Liver (tissue), 9 donors: Measurements from ENCODE around the gene C19orf47. TPM values are rescaled to one million over a fixed set of nuclear protein-coding genes. Genes with fewer than 3 reads are reported as not detected.

Experiments
- DNase-seq: peaks from one replicate; pipeline ENCODE4 v3.0.0-alpha.2; 2017; ENCODE audit warnings: low spot score
- H3K27ac ChIP-seq, 2 donors: one replicate each; pipeline ENCODE4 v1.7.0; 2013; ENCODE audit warnings: inconsistent platforms in 2 of 2, low read length in 2 of 2, control low read depth in 1 of 2, low read depth in 1 of 2, mild to moderate bottlenecking in 1 of 2
- H3K27me3 ChIP-seq, 4 donors: one replicate each; pipeline versions ENCODE4 v1.6.1 to v1.7.0; 2013; ENCODE audit warnings: low read length in 3 of 4, inconsistent platforms in 1 of 4, mild to moderate bottlenecking in 1 of 4, moderate library complexity in 1 of 4; ENCODE audit not compliant: control insufficient read depth in 4 of 4, insufficient read depth in 4 of 4
- H3K36me3 ChIP-seq, 4 donors: one replicate each; pipeline versions ENCODE4 v1.6.1 to v1.7.0; 2013; ENCODE audit warnings: low read length in 3 of 4, mild to moderate bottlenecking in 3 of 4, low read depth in 1 of 4, moderate library complexity in 1 of 4; ENCODE audit not compliant: control insufficient read depth in 4 of 4, insufficient read depth in 3 of 4
- H3K4me1 ChIP-seq, 4 donors: one replicate each; pipeline versions ENCODE4 v1.6.1 to v1.7.0; 2013; ENCODE audit warnings: low read length in 3 of 4, mild to moderate bottlenecking in 3 of 4, moderate library complexity in 1 of 4; ENCODE audit not compliant: control insufficient read depth in 4 of 4, insufficient read depth in 4 of 4
- H3K4me3 ChIP-seq, 3 donors: one replicate each; pipeline versions ENCODE4 v1.6.1 to v1.7.0; 2013; ENCODE audit warnings: low read length in 3 of 3, control low read depth in 1 of 3, low read depth in 1 of 3, mild to moderate bottlenecking in 1 of 3
- H3K9ac ChIP-seq, 2 donors: one replicate each; pipeline ENCODE4 v1.7.0; 2013; ENCODE audit warnings: low read length in 2 of 2, mild to moderate bottlenecking in 2 of 2, moderate library complexity in 2 of 2, control low read depth in 1 of 2, low read depth in 1 of 2
- H3K9me3 ChIP-seq, 4 donors: one replicate each; pipeline versions ENCODE4 v1.6.1 to v1.7.0; 2013; ENCODE audit warnings: low read length in 3 of 4; ENCODE audit not compliant: control insufficient read depth in 4 of 4
- EGR1 ChIP-seq, 2 donors: IDR thresholded peaks; 2 replicates each; pipeline ENCODE4 v1.6.1; 2016 to 2018; ENCODE audit warnings: antibody characterized with exemption in 2 of 2, low read depth in 2 of 2
- FOXA1 ChIP-seq: IDR thresholded peaks from 2 replicates; pipeline ENCODE4 v1.6.1; 2016; ENCODE audit warnings: antibody characterized with exemption
- FOXA2 ChIP-seq: IDR thresholded peaks from 2 replicates; pipeline ENCODE4 v1.6.1; 2016; ENCODE audit warnings: antibody characterized with exemption
- GABPA ChIP-seq, 2 donors: IDR thresholded peaks in 1 of 2; conservative IDR thresholded peaks in 1 of 2; 2 replicates each; pipeline ENCODE4 v1.6.1; 2016; ENCODE audit warnings: antibody characterized with exemption in 2 of 2, mild to moderate bottlenecking in 1 of 2, moderate library complexity in 1 of 2
- HNF4A ChIP-seq, 2 donors: conservative IDR thresholded peaks; 2 replicates each; pipeline ENCODE4 v1.6.1; 2016; ENCODE audit warnings: antibody characterized with exemption in 2 of 2, mild to moderate bottlenecking in 2 of 2
- HNF4G ChIP-seq: IDR thresholded peaks from 2 replicates; pipeline ENCODE4 v1.6.1; 2016; ENCODE audit warnings: antibody characterized with exemption
- JUND ChIP-seq, 2 donors: IDR thresholded peaks; 2 replicates each; pipeline ENCODE4 v1.6.1; 2016; ENCODE audit warnings: antibody characterized with exemption in 2 of 2
- NR2F2 ChIP-seq: IDR thresholded peaks from 2 replicates; pipeline ENCODE4 v1.6.1; 2016; ENCODE audit warnings: antibody characterized with exemption
- RAD21 ChIP-seq, 2 donors: IDR thresholded peaks; 2 replicates each; pipeline ENCODE4 v1.6.1; 2016; ENCODE audit warnings: antibody characterized with exemption in 2 of 2, mild to moderate bottlenecking in 2 of 2
- RXRA ChIP-seq, 2 donors: IDR thresholded peaks; 2 replicates each; pipeline ENCODE4 v1.6.1; 2017 to 2018; ENCODE audit warnings: antibody characterized with exemption in 2 of 2, mild to moderate bottlenecking in 1 of 2
- SP1 ChIP-seq: IDR thresholded peaks from 2 replicates; pipeline ENCODE4 v1.6.1; 2018; ENCODE audit warnings: antibody characterized with exemption, mild to moderate bottlenecking
- TAF1 ChIP-seq: conservative IDR thresholded peaks from 2 replicates; pipeline ENCODE4 v1.6.1; 2016; ENCODE audit warnings: antibody characterized with exemption, mild to moderate bottlenecking
- YY1 ChIP-seq: IDR thresholded peaks from 2 replicates; pipeline ENCODE4 v1.6.1; 2016; ENCODE audit warnings: antibody characterized with exemption, mild to moderate bottlenecking
- WGBS: extraction: QIAGEN DNeasy Blood & Tissue Kit; methylation state at CpG from one replicate; pipeline ENCODE4 v1.1.7; 2013; 5-methylcytosine and 5-hydroxymethylcytosine counted together
- polyA plus RNA-seq, 2 donors: library from polyadenylated mRNA; stranded (reverse) in 1 of 2; unstranded in 1 of 2; fragments of 200-250 nt in 1 of 2; fragments of >200 nt in 1 of 2; fragmentation: Nextera tagmentation in 1 of 2; extraction: Ambion mirVana in 1 of 2; gene quantifications; one replicate each; pipeline versions ENCODE4 v1.2.1 to v1.2.3, GENCODE V29; 2013 to 2015
- total RNA-seq, 2 donors: library from RNA; depleted of rRNA; stranded (reverse); fragments of >200 nt; gene quantifications; one replicate each; pipeline ENCODE4 v1.2.3, GENCODE V29; 2014
- TF ChIP-seq, protein P1 (sequence below): IDR thresholded peaks from 2 replicates; pipeline ENCODE4 v1.6.1; 2016; ENCODE audit warnings: antibody characterized with exemption
- TF ChIP-seq, protein P2 (sequence below): fragments of 150-350 bp; IDR thresholded peaks from 2 replicates; pipeline ENCODE4 v1.5.1; 2017; ENCODE audit warnings: improper control_type of control experiment, low read depth, low read length; ENCODE audit not compliant: missing input control
- TF ChIP-seq, protein P3 (sequence below): IDR thresholded peaks from 2 replicates; pipeline ENCODE4 v1.6.1; 2016; ENCODE audit warnings: antibody characterized with exemption, mild to moderate bottlenecking
- TF ChIP-seq, protein P4 (sequence below): IDR thresholded peaks from 2 replicates; pipeline ENCODE4 v1.6.1; 2016; ENCODE audit warnings: antibody characterized with exemption
- TF ChIP-seq, protein P5 (sequence below): IDR thresholded peaks from 2 replicates; pipeline ENCODE4 v1.6.1; 2016; ENCODE audit warnings: antibody characterized with exemption
- donor health status: healthy.
- donor health status: healthy.
- donor health status: healthy.
- donor health status: healthy.
- donor health status: healthy.

C19orf47 gene
- total and polyA plus RNA-seq, 4 donors = 3.9 to 6.0 (median 5.0) TPM

DNA sequence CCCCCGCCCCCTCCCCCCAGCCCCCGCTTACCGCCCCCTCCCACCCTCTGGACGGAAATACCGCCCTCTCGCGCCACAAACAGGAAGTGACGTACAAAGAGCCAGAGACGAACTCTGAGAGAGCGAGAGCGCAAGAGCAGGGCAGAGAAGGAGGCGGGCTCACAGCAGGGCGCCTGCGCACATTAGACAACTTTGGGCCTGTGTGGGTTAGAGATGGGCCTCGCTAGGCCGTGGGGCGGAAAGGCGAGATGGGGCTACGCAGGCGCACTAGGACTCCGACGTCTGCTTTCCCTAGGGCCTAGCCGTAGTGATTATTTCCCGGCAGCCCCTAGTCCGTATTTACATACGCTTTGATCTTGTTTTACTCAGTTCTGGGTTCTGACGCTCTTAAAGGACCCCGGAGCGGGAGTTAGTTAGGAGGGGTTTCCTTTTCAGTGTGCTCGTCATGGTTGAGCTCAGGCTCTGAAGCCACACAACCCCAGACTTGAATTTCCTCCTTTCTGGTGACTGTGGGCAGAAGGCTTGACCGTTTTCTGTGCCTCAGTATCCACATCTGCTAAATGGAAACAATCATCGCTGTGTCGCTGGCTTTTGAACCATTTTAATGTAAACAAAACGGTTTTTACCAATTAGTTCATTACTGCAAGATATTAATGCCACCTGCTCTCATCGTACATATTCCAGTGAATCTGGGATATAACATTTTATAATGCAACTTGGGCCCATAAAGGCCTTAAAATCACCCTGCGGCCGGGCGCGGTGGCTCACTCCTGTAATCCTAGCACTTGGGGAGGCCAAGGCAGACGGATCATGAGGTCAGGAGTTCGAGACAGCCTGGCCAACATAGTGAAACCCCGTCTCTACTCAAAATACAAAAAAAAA is 62.6 kb downstream of the C19orf47 start:
- no peaks in the 10 kb centered on the region for H3K9me3 ChIP-seq
- peak; percentile 94 for DNase-seq
- H3K4me3 ChIP-seq = peak overlapping the region; percentile 15 to 87 (median 38)
- WGBS = 16% methylated on average over 42 of the region's 42 CpGs
- no peaks in the 10 kb centered on the region for H3K36me3 ChIP-seq
- peak overlapping the region; percentile 92 to 93 for H3K27ac ChIP-seq
- H3K4me1 ChIP-seq = peaks cover 18 to 42% (median 34%) of the 10 kb centered on the region in 4 donors
- peak overlapping the region; percentile 76 to 88 for H3K9ac ChIP-seq
- peak in 1 of 2 donors; percentile 71 for TF ChIP-seq EGR1 (IDR thresholded peaks at IDR 0.05; ENCODE audit: low read depth in 2 of 2)
- peak; percentile 81 for TF ChIP-seq FOXA1
- no peak for TF ChIP-seq HNF4G
- TF ChIP-seq, protein P1, sequence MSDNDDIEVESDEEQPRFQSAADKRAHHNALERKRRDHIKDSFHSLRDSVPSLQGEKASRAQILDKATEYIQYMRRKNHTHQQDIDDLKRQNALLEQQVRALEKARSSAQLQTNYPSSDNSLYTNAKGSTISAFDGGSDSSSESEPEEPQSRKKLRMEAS = peak; percentile 90
- TF ChIP-seq JUND (IDR thresholded peaks at IDR 0.05) = no peak
- TF ChIP-seq TAF1 = peak; percentile 28
- peak; percentile 81 to 92 for TF ChIP-seq GABPA (IDR thresholded peaks at IDR 0.05 in 1 of 2, conservative IDR thresholded peaks at IDR 0.05 in 1 of 2)
- TF ChIP-seq RAD21 (IDR thresholded peaks at IDR 0.05) = peak; percentile 31 to 43
- peak in 1 of 2 donors; percentile 57 for TF ChIP-seq HNF4A (conservative IDR thresholded peaks at IDR 0.05)
- peak; percentile 36 to 72 for TF ChIP-seq RXRA (IDR thresholded peaks at IDR 0.05)
- peak; percentile 78 for TF ChIP-seq SP1
- TF ChIP-seq YY1 = peak; percentile 92
- TF ChIP-seq, protein P2, sequence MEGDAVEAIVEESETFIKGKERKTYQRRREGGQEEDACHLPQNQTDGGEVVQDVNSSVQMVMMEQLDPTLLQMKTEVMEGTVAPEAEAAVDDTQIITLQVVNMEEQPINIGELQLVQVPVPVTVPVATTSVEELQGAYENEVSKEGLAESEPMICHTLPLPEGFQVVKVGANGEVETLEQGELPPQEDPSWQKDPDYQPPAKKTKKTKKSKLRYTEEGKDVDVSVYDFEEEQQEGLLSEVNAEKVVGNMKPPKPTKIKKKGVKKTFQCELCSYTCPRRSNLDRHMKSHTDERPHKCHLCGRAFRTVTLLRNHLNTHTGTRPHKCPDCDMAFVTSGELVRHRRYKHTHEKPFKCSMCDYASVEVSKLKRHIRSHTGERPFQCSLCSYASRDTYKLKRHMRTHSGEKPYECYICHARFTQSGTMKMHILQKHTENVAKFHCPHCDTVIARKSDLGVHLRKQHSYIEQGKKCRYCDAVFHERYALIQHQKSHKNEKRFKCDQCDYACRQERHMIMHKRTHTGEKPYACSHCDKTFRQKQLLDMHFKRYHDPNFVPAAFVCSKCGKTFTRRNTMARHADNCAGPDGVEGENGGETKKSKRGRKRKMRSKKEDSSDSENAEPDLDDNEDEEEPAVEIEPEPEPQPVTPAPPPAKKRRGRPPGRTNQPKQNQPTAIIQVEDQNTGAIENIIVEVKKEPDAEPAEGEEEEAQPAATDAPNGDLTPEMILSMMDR = no peak
- peak; percentile 89 for TF ChIP-seq FOXA2
- TF ChIP-seq, protein P3, sequence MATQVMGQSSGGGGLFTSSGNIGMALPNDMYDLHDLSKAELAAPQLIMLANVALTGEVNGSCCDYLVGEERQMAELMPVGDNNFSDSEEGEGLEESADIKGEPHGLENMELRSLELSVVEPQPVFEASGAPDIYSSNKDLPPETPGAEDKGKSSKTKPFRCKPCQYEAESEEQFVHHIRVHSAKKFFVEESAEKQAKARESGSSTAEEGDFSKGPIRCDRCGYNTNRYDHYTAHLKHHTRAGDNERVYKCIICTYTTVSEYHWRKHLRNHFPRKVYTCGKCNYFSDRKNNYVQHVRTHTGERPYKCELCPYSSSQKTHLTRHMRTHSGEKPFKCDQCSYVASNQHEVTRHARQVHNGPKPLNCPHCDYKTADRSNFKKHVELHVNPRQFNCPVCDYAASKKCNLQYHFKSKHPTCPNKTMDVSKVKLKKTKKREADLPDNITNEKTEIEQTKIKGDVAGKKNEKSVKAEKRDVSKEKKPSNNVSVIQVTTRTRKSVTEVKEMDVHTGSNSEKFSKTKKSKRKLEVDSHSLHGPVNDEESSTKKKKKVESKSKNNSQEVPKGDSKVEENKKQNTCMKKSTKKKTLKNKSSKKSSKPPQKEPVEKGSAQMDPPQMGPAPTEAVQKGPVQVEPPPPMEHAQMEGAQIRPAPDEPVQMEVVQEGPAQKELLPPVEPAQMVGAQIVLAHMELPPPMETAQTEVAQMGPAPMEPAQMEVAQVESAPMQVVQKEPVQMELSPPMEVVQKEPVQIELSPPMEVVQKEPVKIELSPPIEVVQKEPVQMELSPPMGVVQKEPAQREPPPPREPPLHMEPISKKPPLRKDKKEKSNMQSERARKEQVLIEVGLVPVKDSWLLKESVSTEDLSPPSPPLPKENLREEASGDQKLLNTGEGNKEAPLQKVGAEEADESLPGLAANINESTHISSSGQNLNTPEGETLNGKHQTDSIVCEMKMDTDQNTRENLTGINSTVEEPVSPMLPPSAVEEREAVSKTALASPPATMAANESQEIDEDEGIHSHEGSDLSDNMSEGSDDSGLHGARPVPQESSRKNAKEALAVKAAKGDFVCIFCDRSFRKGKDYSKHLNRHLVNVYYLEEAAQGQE = peak; percentile 85
- TF ChIP-seq, protein P4, sequence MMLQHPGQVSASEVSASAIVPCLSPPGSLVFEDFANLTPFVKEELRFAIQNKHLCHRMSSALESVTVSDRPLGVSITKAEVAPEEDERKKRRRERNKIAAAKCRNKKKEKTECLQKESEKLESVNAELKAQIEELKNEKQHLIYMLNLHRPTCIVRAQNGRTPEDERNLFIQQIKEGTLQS = no peak
- no peak for TF ChIP-seq NR2F2
- TF ChIP-seq, protein P5, sequence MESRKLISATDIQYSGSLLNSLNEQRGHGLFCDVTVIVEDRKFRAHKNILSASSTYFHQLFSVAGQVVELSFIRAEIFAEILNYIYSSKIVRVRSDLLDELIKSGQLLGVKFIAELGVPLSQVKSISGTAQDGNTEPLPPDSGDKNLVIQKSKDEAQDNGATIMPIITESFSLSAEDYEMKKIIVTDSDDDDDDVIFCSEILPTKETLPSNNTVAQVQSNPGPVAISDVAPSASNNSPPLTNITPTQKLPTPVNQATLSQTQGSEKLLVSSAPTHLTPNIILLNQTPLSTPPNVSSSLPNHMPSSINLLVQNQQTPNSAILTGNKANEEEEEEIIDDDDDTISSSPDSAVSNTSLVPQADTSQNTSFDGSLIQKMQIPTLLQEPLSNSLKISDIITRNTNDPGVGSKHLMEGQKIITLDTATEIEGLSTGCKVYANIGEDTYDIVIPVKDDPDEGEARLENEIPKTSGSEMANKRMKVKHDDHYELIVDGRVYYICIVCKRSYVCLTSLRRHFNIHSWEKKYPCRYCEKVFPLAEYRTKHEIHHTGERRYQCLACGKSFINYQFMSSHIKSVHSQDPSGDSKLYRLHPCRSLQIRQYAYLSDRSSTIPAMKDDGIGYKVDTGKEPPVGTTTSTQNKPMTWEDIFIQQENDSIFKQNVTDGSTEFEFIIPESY = peak; percentile 91
- no peaks in the 10 kb centered on the region for H3K27me3 ChIP-seq
